AML-193 (cell line): Measurements from ENCODE around the gene COBL.

Experiments
- DNase-seq, 2 experiments: peaks; one replicate each; lab custom pipeline; 2025; lab: John Stamatoyannopoulos, UW

COBL gene

GRCh38 chr7:51253157-51253556 lies 63.5 kb downstream of the COBL start:
- no peak for DNase-seq

DNA sequence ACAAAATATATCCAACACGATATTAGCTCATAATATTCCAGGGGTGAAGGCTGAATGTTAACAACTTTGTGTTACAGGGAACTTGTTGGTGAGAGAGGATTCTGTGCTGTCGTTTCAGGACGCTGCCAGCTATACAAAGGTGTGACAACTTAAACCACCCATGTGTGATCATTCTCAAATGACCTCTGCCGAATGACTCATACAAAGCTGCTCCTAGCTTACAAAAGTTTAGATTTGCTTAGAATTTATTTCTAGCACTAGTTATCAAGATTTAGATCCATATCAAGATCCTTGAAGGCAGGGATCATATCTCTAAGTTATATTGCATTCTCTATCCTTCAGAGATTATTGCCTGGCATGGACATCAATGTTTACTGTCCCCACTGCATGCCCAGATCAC lies 65.3 kb downstream of the COBL start:
- no peak for DNase-seq

GRCh38 chr7:51250512-51250911 lies 66.1 kb downstream of the COBL start:
- no peak for DNase-seq

GRCh38 chr7:51249991-51250390 lies 66.6 kb downstream of the COBL start:
- no peak for DNase-seq

GRCh38 chr7:51249187-51249945 lies 67.2 kb downstream of the COBL start:
- no peak for DNase-seq

GRCh38 chr7:51246258-51247245 lies 70.1 kb downstream of the COBL start:
- DNase-seq: no peak

GRCh38 chr7:51244885-51245284 lies 71.7 kb downstream of the COBL start:
- no peak for DNase-seq

DNA sequence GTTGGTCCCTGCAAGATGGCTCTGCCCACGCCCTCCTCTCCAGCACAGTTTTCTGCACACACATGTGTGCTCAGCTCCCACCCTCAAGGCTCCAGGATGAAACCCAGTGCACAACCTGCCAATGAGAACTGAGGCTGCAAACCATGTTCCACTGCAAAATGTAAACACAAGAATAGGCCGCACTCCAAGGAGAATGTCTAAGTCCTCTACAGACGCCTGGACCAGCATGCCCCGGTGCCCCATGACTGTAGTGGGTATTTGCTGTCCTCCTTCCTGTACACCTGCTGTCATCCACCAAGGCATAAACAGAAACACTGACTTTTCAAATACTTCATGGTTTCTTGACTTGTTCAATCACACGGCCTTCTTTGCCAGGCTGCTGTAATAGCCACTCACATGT lies 72.6 kb downstream of the COBL start:
- DNase-seq: no peak

DNA sequence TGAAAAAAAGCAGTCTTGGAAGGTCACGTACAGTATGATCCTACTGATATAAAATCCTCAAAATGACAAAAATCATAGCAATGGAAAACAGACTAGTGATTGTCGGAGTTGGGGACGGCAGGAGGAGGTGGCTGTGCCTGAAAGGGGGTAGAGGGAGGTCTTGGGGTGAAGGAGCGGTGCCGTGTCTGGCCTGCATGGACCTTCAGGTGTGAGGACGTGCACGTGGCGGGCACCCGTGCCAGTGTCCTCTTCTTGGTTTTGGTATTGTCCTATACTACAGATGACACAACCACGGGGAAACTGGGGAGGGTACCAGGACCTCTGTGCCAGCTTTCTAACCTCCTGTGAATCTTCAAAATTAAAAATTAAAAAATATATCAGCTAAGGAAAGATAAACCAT lies 73.0 kb downstream of the COBL start:
- DNase-seq: no peak

GRCh38 chr7:51242881-51243518 lies 73.6 kb downstream of the COBL start:
- DNase-seq: no peak

- no peak for DNase-seq
These were observed 74.5 kb downstream of the COBL start for GRCh38 chr7:51242007-51242691.

DNA sequence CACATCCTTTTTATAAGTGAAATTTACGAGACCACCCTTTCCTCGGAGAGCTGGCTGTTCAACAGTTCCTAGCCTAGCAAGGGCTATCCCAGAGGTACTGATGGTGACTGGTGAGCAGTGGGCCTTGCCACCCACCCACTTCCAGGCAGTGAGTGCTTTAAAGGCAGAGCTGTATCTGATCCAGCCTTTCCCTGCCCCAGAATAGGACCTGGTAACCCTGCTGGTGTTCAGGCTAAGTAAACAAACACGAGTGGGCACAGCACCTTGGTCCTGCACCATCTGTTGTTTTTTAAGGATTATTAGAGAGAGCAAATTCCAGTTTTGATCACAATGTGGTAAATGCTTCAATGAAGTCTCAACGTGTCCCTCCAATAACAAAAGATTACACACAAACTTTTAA lies 75.7 kb downstream of the COBL start:
- no peak for DNase-seq

- no peak for DNase-seq
These were observed 76.9 kb downstream of the COBL start for GRCh38 chr7:51239691-51240090.

- DNase-seq: no peak
These were observed 77.6 kb downstream of the COBL start for GRCh38 chr7:51238981-51239495.

GRCh38 chr7:51237446-51238133 lies 79.0 kb downstream of the COBL start:
- DNase-seq: no peak

- no peak for DNase-seq
These were observed 80.0 kb downstream of the COBL start for GRCh38 chr7:51236470-51237132.

- no peak for DNase-seq
These were observed 80.9 kb downstream of the COBL start for GRCh38 chr7:51235593-51236313.

DNA sequence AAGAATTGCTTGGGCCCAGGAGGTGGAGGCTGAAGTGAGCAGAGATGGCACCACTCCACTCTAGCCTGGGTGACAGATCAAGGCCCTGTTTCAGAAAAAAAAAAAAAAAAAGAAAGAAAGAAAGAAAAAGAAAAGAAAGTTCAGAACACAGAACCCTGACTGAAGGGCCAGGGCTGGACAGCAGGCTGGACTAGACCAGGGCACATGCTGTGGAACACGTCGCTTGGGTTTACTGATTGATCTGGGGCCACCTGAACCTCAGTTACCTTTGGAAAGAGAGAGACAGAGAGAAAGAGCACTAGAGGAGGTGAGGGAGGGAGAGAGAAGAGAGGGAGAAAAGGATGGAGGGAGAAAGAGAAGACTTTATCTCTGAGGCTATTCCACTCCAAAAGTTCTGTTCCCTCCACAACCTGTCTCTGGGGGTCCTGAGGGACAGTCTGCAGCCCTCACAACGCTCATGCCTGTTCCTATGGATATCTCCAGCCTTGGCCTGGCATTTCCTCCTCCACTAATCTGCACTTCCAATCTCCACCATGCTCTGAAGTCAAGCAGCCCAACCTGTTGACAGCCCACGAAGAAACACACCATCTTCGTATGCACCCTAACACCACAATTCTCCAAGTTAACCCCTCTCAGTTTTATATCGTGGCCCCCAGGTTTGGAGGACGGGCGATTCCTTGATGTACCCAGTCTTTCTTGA lies 81.8 kb downstream of the COBL start:
- DNase-seq: no peak

DNA sequence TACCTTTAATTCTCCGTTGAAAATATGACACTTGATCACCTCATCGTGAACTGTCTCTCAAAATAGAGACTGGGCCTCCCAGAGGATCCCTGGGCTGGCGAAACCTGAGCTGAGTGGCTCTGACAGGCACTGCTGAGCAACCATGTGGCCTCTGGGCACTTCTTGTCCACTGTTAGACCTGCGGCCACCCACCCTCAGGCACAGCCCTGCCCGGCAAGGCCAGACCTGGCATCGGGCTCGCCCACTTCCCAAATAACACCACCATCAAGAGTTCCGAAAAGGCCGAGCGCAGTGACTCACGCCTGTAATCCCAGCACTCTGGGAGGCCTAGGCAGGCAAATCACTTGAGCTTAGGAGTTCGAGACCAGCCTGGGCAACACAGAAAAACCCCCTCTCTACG lies 82.5 kb downstream of the COBL start:
- DNase-seq: no peak
